Testis (tissue), 3 donors: Measurements from ENCODE around the gene TNFRSF9. TPM values are rescaled to one million over a fixed set of nuclear protein-coding genes. Genes with fewer than 3 reads are reported as not detected.

Experiments
- DNase-seq: peaks from one replicate; pipeline ENCODE4 v3.0.0-alpha.2; 2019
- H3K27ac ChIP-seq, 2 donors: fragments of 200-600 bp; sonication (generic); one replicate each; pipeline ENCODE4 v1.5.1; 2019
- H3K27me3 ChIP-seq: fragments of 200-600 bp; sonication (generic); one replicate; pipeline ENCODE4 v1.5.1; 2019
- H3K36me3 ChIP-seq: fragments of 200-600 bp; sonication (generic); one replicate; pipeline ENCODE4 v1.5.1; 2017; ENCODE audit warnings: low read depth; ENCODE audit errors: missing control alignments
- H3K4me1 ChIP-seq: fragments of 200-600 bp; sonication (generic); one replicate; pipeline ENCODE4 v1.5.1; 2019
- H3K4me3 ChIP-seq, 2 donors: fragments of 200-600 bp; sonication (generic); one replicate each; pipeline ENCODE4 v1.5.1; 2017 to 2019
- H3K9me3 ChIP-seq: fragments of 200-600 bp; sonication (generic); one replicate; pipeline ENCODE4 v1.5.1; 2017
- POLR2A ChIP-seq: fragments of 450-650 bp; IDR thresholded peaks from one replicate; pipeline ENCODE4 v1.6.1; 2017; ENCODE audit warnings: antibody characterized with exemption, mild to moderate bottlenecking, moderate library complexity
- WGBS, 2 donors: methylation state at CpG; one replicate each; pipeline ENCODE4 v1.1.5; 2018; 5-methylcytosine and 5-hydroxymethylcytosine counted together
- intact Hi-C: fragments of 100-400 bp; cut with DNase I; formaldehyde crosslinking; loops from one replicate; pipeline ENCODE4 v1.15.1; 2023; ENCODE audit warnings: low total_unique reads
- polyA plus RNA-seq: library from polyadenylated mRNA; stranded (reverse); fragments of 350-450 nt; fragmentation: Illumina TruSeq; extraction: RNeasy Lipid Tissue Mini Kit (QIAGEN cat#74804); gene quantifications from one replicate; pipeline ENCODE4 v1.2.3, GENCODE V29; 2014; ENCODE audit warnings: low read depth, low replicate concordance; ENCODE audit not compliant: insufficient read depth
- total RNA-seq, 2 donors: library from RNA; depleted of rRNA; stranded (reverse); fragments of >200 nt; gene quantifications; one replicate each; pipeline ENCODE4 v1.2.3, GENCODE V29; 2016
- TF ChIP-seq, protein P1 (sequence below), 3 experiments: fragments of 450-650 bp in 2 of 3; fragments of 200-600 bp in 1 of 3; sonication (generic) in 1 of 3; IDR thresholded peaks; one replicate each; pipeline ENCODE4 v1.5.1; 2016 to 2019; ENCODE audit warnings: antibody characterized with exemption in 3 of 3, mild to moderate bottlenecking in 2 of 3, moderate library complexity in 1 of 3

The TNFRSF9 gene
- total and polyA plus RNA-seq, 3 donors from 2014 or later, result 0.06 to 0.24 (median 0.08) TPM

DNA sequence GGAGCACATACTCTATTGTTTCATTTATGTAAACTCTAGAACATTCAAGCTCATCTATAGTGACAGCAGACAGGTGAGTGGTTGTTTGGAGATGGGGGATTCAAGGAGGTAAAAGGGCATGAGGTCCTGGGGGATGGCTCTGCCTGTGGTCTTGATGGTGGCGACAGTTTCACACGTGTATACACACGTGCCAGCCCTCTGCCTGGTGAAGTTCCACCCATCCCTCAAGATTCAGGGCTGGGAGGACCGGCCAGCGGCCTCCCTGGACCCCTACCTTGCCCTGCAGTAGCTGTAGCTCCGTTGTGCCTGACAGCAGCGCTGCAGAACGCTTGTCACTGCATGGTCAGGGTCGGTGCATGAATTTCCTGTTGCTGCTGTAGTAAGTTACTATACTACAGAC lies 48.8 kb downstream of the TNFRSF9 start:
- no peak for DNase-seq
- no peaks in the 10 kb centered on the region for H3K9me3 ChIP-seq
- 68 to 69% methylated on average over 9 of the region's 9 CpGs for WGBS, 2 donors
- TF ChIP-seq, protein P1, sequence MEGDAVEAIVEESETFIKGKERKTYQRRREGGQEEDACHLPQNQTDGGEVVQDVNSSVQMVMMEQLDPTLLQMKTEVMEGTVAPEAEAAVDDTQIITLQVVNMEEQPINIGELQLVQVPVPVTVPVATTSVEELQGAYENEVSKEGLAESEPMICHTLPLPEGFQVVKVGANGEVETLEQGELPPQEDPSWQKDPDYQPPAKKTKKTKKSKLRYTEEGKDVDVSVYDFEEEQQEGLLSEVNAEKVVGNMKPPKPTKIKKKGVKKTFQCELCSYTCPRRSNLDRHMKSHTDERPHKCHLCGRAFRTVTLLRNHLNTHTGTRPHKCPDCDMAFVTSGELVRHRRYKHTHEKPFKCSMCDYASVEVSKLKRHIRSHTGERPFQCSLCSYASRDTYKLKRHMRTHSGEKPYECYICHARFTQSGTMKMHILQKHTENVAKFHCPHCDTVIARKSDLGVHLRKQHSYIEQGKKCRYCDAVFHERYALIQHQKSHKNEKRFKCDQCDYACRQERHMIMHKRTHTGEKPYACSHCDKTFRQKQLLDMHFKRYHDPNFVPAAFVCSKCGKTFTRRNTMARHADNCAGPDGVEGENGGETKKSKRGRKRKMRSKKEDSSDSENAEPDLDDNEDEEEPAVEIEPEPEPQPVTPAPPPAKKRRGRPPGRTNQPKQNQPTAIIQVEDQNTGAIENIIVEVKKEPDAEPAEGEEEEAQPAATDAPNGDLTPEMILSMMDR (IDR thresholded peaks at IDR 0.05), result no peak
- no peaks in the 10 kb centered on the region for H3K36me3 ChIP-seq
- H3K4me1 ChIP-seq, result no peaks in the 10 kb centered on the region
- no peak overlapping the region for H3K4me3 ChIP-seq
- H3K27me3 ChIP-seq, result no peaks in the 10 kb centered on the region
- intact Hi-C loops, result no loop called here
- H3K27ac ChIP-seq, result no peak overlapping the region

DNA sequence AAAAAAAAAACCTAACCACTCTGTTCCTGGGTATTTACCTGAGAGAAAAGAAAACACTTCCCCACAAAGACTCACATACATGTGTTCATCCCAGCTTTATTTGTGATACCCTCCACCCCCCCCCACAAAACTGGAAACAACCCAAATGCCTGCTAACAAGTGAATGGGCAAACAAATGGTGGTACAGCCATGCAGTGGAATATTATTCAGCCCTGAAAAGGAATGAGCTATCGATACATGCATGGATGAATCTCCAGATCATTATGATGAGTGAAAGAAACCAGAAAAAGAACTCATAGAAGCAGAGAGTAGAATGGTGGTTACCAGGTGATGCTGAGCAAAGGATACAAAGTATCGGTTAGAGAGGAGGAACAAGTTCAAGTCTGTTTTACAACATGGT lies 49.8 kb downstream of the TNFRSF9 start:
- Histone ChIP-seq H3K4me1 (no peaks in the 10 kb centered on the region), H3K27me3 (no peaks in the 10 kb centered on the region), H3K36me3 (no peaks in the 10 kb centered on the region), H3K4me3 (no peak overlapping the region), H3K9me3 (no peaks in the 10 kb centered on the region), H3K27ac (no peak overlapping the region)
- intact Hi-C loops, result no loop called here
- no peak for TF ChIP-seq POLR2A
- TF ChIP-seq, protein P1 (IDR thresholded peaks at IDR 0.05), result no peak
- 91 to 100% methylated on average over 2 of the region's 2 CpGs for WGBS, 2 donors
- no peak for DNase-seq

DNA sequence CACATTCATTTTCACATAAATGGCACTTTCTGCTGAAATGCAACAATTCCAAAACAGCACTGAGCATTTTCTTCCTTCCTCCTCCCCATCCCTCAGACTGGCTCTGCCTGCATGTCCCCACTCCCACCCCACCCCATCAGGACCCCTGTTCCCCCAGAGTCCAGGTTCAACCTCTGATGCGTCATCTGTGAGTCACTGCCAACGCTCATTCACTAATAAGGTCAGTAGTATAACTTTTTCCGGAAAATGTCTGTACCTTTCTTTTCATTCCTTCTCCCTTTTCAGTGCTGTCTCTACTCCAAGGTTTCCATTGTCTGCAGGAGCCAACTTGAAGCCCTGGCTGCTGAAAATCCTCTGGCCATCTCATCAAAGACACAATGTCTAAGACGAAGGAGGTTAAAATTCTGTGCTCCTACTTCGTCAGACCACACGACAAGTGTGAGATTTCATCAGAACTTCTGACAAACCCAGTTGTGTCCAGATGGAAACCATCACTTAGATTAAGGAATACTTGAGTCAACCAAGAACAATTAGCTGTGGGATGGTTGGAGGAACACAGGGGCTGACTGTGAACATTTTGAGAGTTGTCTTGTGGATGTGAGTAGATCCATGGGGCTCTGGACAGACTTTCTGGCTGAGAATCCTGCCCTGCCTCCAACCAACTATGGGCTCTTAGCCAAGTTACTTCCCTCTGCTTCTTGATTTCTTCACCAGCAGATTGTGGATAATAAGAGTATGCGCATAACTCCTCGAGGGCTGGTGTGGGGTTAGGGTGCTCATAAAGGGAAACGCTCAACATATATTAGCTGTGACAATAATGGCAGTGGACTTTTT lies 52.2 kb downstream of the TNFRSF9 start:
- no peaks in the 10 kb centered on the region for H3K27me3 ChIP-seq
- DNase-seq, result no peak
- intact Hi-C loops, result no loop called here
- TF ChIP-seq POLR2A, result no peak
- TF ChIP-seq, protein P1 (IDR thresholded peaks at IDR 0.05), result no peak
- no peak overlapping the region for H3K27ac ChIP-seq
- H3K4me1 ChIP-seq, result no peaks in the 10 kb centered on the region
- H3K4me3 ChIP-seq, result no peak overlapping the region
- H3K9me3 ChIP-seq, result no peaks in the 10 kb centered on the region
- H3K36me3 ChIP-seq, result no peaks in the 10 kb centered on the region
- 79 to 82% methylated on average over 9 of the region's 9 CpGs for WGBS, 2 donors

DNA sequence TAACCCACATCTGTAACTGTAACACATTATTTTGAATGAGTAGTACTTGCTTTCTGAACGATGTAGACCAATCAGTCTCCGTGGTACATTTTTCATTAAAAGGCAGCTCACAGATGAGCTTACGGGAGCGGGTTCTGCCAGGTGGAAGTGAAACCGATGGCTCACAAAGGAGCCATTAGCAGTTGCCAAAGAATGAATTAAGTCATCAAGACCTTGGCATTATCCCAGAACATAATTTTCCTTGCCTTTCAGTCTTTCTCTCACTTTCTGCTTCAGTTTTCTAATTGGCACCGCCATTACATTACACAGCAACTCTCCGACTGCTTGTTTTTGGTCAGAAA lies 54.3 kb downstream of the TNFRSF9 start:
- no peaks in the 10 kb centered on the region for H3K27me3 ChIP-seq
- no peak for DNase-seq
- TF ChIP-seq, protein P1 (IDR thresholded peaks at IDR 0.05), result no peak
- no peak for TF ChIP-seq POLR2A
- intact Hi-C loops, result no loop called here
- WGBS, 2 donors, result 43 to 44% methylated on average over 7 of the region's 7 CpGs
- no peak overlapping the region for H3K27ac ChIP-seq
- no peak overlapping the region for H3K4me3 ChIP-seq
- H3K36me3 ChIP-seq, result no peaks in the 10 kb centered on the region
- no peaks in the 10 kb centered on the region for H3K9me3 ChIP-seq
- H3K4me1 ChIP-seq, result no peaks in the 10 kb centered on the region
